HuH-7.5 (cell line): ENCODE data around the gene CIAO1.
"Not testable (repeated sequence)": the region's sequence is repeated elsewhere in the genome, so short reads cannot be mapped to it uniquely, and the experiment has no call there.

Experiments
- DNase-seq: peaks from one replicate; pipeline ENCODE4 v3.0.0; 2011; ENCODE audit warnings: low spot score

The CIAO1 gene

GRCh38 chr2:96250188-96250587 is 15.8 kb upstream of the CIAO1 start:
- no peak for DNase-seq

- DNase-seq: no peak
Measured at GRCh38 chr2:96251721-96252292, 14.2 kb upstream of the CIAO1 start.

- no peak for DNase-seq
Measured at GRCh38 chr2:96252526-96252925, 13.5 kb upstream of the CIAO1 start.

GRCh38 chr2:96253006-96253405 is 13.0 kb upstream of the CIAO1 start:
- no peak for DNase-seq

- DNase-seq: no peak
Measured at GRCh38 chr2:96254571-96254970, 11.5 kb upstream of the CIAO1 start.

- DNase-seq: no peak
Measured at GRCh38 chr2:96256611-96257113, 9.4 kb upstream of the CIAO1 start.

GRCh38 chr2:96257744-96258143 is 8.3 kb upstream of the CIAO1 start:
- DNase-seq: not testable (repeated sequence)

- DNase-seq: no peak
Measured at GRCh38 chr2:96258166-96259022, 7.6 kb upstream of the CIAO1 start.

- DNase-seq: no peak
Measured at GRCh38 chr2:96259497-96259921, 6.5 kb upstream of the CIAO1 start.

GRCh38 chr2:96260387-96261260 is 5.4 kb upstream of the CIAO1 start:
- DNase-seq: peak; percentile 91

- DNase-seq: peak; percentile 61
Measured at GRCh38 chr2:96261328-96262003, 4.6 kb upstream of the CIAO1 start.

GRCh38 chr2:96262306-96262705 is 3.7 kb upstream of the CIAO1 start:
- DNase-seq: no peak

GRCh38 chr2:96264086-96264485 is 1.9 kb upstream of the CIAO1 start:
- no peak for DNase-seq

- DNase-seq: peak; percentile 35
Measured at GRCh38 chr2:96264656-96265348, 1.2 kb upstream of the CIAO1 start.

- DNase-seq: no peak
Measured at GRCh38 chr2:96265349-96265839, 631 bp upstream of the CIAO1 start.

GRCh38 chr2:96267159-96267971 is 1.3 kb downstream of the CIAO1 start:
- DNase-seq: peak; percentile 64

GRCh38 chr2:96271995-96272394 is 6.0 kb downstream of the CIAO1 start:
- DNase-seq: no peak

GRCh38 chr2:96273763-96274162 is 7.7 kb downstream of the CIAO1 start:
- no peak for DNase-seq

GRCh38 chr2:96274355-96275056 is 8.5 kb downstream of the CIAO1 start:
- DNase-seq: no peak
